Upper lobe of left lung (tissue), 6 donors: ENCODE results near the gene ADRA2A. TPM values are rescaled to one million over a fixed set of nuclear protein-coding genes. Genes with fewer than 3 reads are reported as not detected.

Experiments used
- ATAC-seq, 2 donors: fragments of 200-7000 bp; cut with Tn5 transposase; one replicate each; pipeline ENCODE4 v1.9.1; 2022; ENCODE audit warnings: mild to moderate bottlenecking in 2 of 2, moderate library complexity in 2 of 2; ENCODE audit not compliant: low FRiP score in 2 of 2
- DNase-seq, 2 donors: peaks; one replicate each; pipeline ENCODE4 v3.0.0-alpha.2; 2019 to 2020
- H3K27ac ChIP-seq, 4 donors: fragments of 200-600 bp; sonication (generic); one replicate each; pipeline ENCODE4 v1.5.1; 2016 to 2019
- H3K27me3 ChIP-seq, 4 donors: fragments of 200-600 bp; sonication (generic); one replicate each; pipeline ENCODE4 v1.5.1; 2017 to 2019
- H3K36me3 ChIP-seq, 4 donors: fragments of 200-600 bp; sonication (generic); one replicate each; pipeline ENCODE4 v1.5.1; 2016 to 2019
- H3K4me1 ChIP-seq, 4 donors: fragments of 200-600 bp; sonication (generic); one replicate each; pipeline ENCODE4 v1.5.1; 2018 to 2019
- H3K4me3 ChIP-seq, 4 donors: fragments of 200-600 bp; sonication (generic); one replicate each; pipeline ENCODE4 v1.5.1; 2017 to 2019; ENCODE audit warnings: mild to moderate bottlenecking in 2 of 4, moderate library complexity in 1 of 4
- H3K9me3 ChIP-seq, 4 donors: fragments of 200-600 bp; sonication (generic); one replicate each; pipeline ENCODE4 v1.5.1; 2018 to 2019
- CTCF ChIP-seq, 6 experiments: fragments of 450-650 bp in 4 of 6; fragments of 200-600 bp in 2 of 6; sonication (generic) in 2 of 6; IDR thresholded peaks; one replicate each; pipeline ENCODE4 v1.5.1; 2016 to 2019; ENCODE audit warnings: antibody characterized with exemption in 6 of 6
- EP300 ChIP-seq, 4 donors: sonication (generic); formaldehyde crosslinking; IDR thresholded peaks; one replicate each; pipeline ENCODE4 v1.5.1; 2017; ENCODE audit warnings: antibody characterized with exemption in 4 of 4, control low read depth in 2 of 4
- POLR2A ChIP-seq, 4 donors: fragments of 450-650 bp; IDR thresholded peaks; one replicate each; pipeline ENCODE4 v1.5.1; 2016 to 2017; ENCODE audit warnings: antibody characterized with exemption in 4 of 4, mild to moderate bottlenecking in 2 of 4
- POLR2AphosphoS5 ChIP-seq, 2 donors: sonication (generic); formaldehyde crosslinking; IDR thresholded peaks; one replicate each; pipeline ENCODE4 v1.5.1; 2017; ENCODE audit warnings: antibody characterized with exemption in 2 of 2
- WGBS, 2 donors: methylation state at CpG; one replicate each; pipeline ENCODE4 v1.1.5; 2017 to 2018; 5-methylcytosine and 5-hydroxymethylcytosine counted together
- total RNA-seq, 6 donors: library from RNA; depleted of rRNA in 4 of 6; stranded (reverse); fragments of >200 nt in 4 of 6; gene quantifications; one replicate each; pipeline versions ENCODE4 v1.1.0 to v1.2.1, GENCODE V29; 2016 to 2021
- donor health status: DM: no; HTN: no; CAD: no; lungs with moderate emphysema.
- donor health status: DM: no; HTN: yes; CAD: no; lungs with severe emphysema.

Gene ADRA2A
- total RNA-seq, 6 donors from 2014 or later = 1.5 to 5.6 (median 2.5) TPM

- no peaks in the 10 kb centered on the region for H3K4me1 ChIP-seq
- H3K27me3 ChIP-seq = no peaks in the 10 kb centered on the region
- H3K27ac ChIP-seq = no peak overlapping the region
- H3K4me3 ChIP-seq = no peak overlapping the region
- H3K9me3 ChIP-seq = peaks cover 7 to 32% (median 16%) of the 10 kb centered on the region in 4 donors
- ATAC-seq (no peak), DNase-seq (no peak)
- no peaks in the 10 kb centered on the region for H3K36me3 ChIP-seq
- TF ChIP-seq POLR2A (IDR thresholded peaks at IDR 0.05) (no peak), POLR2AphosphoS5 (IDR thresholded peaks at IDR 0.05) (no peak), EP300 (IDR thresholded peaks at IDR 0.05) (no peak), CTCF (IDR thresholded peaks at IDR 0.05) (no peak)
Measured at GRCh38 chr10:111037858-111038257, 39.0 kb upstream of the ADRA2A start.

- TF ChIP-seq CTCF (IDR thresholded peaks at IDR 0.05) (no peak), POLR2AphosphoS5 (IDR thresholded peaks at IDR 0.05) (no peak), EP300 (IDR thresholded peaks at IDR 0.05) (no peak), POLR2A (IDR thresholded peaks at IDR 0.05) (no peak)
- Histone ChIP-seq H3K4me1 (no peaks in the 10 kb centered on the region), H3K4me3 (no peak overlapping the region), H3K27ac (no peak overlapping the region), H3K36me3 (no peaks in the 10 kb centered on the region), H3K9me3 (peaks cover 7 to 31% (median 17%) of the 10 kb centered on the region in 4 donors), H3K27me3 (no peaks in the 10 kb centered on the region)
- 87 to 94% methylated on average over 2 of the region's 2 CpGs for WGBS, 2 donors
- DNase-seq = no peak
- ATAC-seq = no peak
Measured at GRCh38 chr10:111039522-111039921, 37.3 kb upstream of the ADRA2A start.

GRCh38 chr10:111057006-111057405, 19.8 kb upstream of the ADRA2A start:
- H3K4me1 ChIP-seq = no peaks in the 10 kb centered on the region
- no peak for DNase-seq
- H3K36me3 ChIP-seq = no peaks in the 10 kb centered on the region
- H3K27ac ChIP-seq = no peak overlapping the region
- no peaks in the 10 kb centered on the region for H3K27me3 ChIP-seq
- WGBS, 2 donors = 59 to 63% methylated on average over 1 of the region's 1 CpG
- no peak for ATAC-seq
- no peak overlapping the region for H3K4me3 ChIP-seq
- TF ChIP-seq CTCF (IDR thresholded peaks at IDR 0.05) (no peak), POLR2A (IDR thresholded peaks at IDR 0.05) (no peak), EP300 (IDR thresholded peaks at IDR 0.05) (no peak), POLR2AphosphoS5 (IDR thresholded peaks at IDR 0.05) (no peak)
- peaks cover 0 to 7% (median 0%) of the 10 kb centered on the region in 4 donors for H3K9me3 ChIP-seq

- 88 to 96% methylated on average over 2 of the region's 2 CpGs for WGBS, 2 donors
- DNase-seq (no peak), ATAC-seq (no peak)
- Histone ChIP-seq H3K27ac (no peak overlapping the region), H3K4me1 (no peaks in the 10 kb centered on the region), H3K4me3 (no peak overlapping the region), H3K36me3 (no peaks in the 10 kb centered on the region), H3K27me3 (no peaks in the 10 kb centered on the region), H3K9me3 (no peaks in the 10 kb centered on the region)
- no peak for TF ChIP-seq CTCF (IDR thresholded peaks at IDR 0.05)
- TF ChIP-seq EP300 (IDR thresholded peaks at IDR 0.05) = no peak
- TF ChIP-seq POLR2A (IDR thresholded peaks at IDR 0.05) = no peak
- TF ChIP-seq POLR2AphosphoS5 (IDR thresholded peaks at IDR 0.05) = no peak
Measured at GRCh38 chr10:111063471-111063870, 13.4 kb upstream of the ADRA2A start.

GRCh38 chr10:111072232-111072631, 4.6 kb upstream of the ADRA2A start:
- Histone ChIP-seq H3K4me3 (no peak overlapping the region), H3K27me3 (peaks cover 0 to 20% (median 15%) of the 10 kb centered on the region in 4 donors), H3K27ac (no peak overlapping the region), H3K36me3 (no peaks in the 10 kb centered on the region), H3K4me1 (peaks cover 15 to 17% (median 16%) of the 10 kb centered on the region in 4 donors), H3K9me3 (no peaks in the 10 kb centered on the region)
- 45 to 47% methylated on average over 3 of the region's 3 CpGs for WGBS, 2 donors
- ATAC-seq = no peak
- no peak for DNase-seq
- TF ChIP-seq POLR2AphosphoS5 (IDR thresholded peaks at IDR 0.05) (no peak), CTCF (IDR thresholded peaks at IDR 0.05) (no peak), POLR2A (IDR thresholded peaks at IDR 0.05) (no peak), EP300 (IDR thresholded peaks at IDR 0.05) (no peak)
